Left ventricle myocardium inferior (tissue), 1 donor: ENCODE data around the gene KIAA1755. TPM values are rescaled to one million over a fixed set of nuclear protein-coding genes. Genes with fewer than 3 reads are reported as not detected.
A peak's percentile ranks its signal among the peaks of the same experiment; 100 is the strongest.

Experiments used
- DNase-seq: peaks from one replicate; pipeline ENCODE4 v3.0.0-alpha.2; 2020
- H3K27ac ChIP-seq: fragments of 200-600 bp; replicated peaks from 2 replicates; pipeline ENCODE4 v1.8.0; 2021
- H3K27me3 ChIP-seq: fragments of 200-600 bp; 2 replicates; pipeline ENCODE4 v1.8.0; 2021; ENCODE audit warnings: low read depth
- H3K36me3 ChIP-seq: fragments of 200-600 bp; 2 replicates; pipeline ENCODE4 v1.8.0; 2021
- H3K4me1 ChIP-seq: fragments of 200-600 bp; 2 replicates; pipeline ENCODE4 v1.8.0; 2021
- H3K4me3 ChIP-seq: fragments of 200-600 bp; 2 replicates; pipeline ENCODE4 v1.8.0; 2021; ENCODE audit warnings: mild to moderate bottlenecking, moderate library complexity
- H3K9me3 ChIP-seq: fragments of 200-600 bp; replicated peaks from 2 replicates; pipeline ENCODE4 v1.8.0; 2021
- CTCF ChIP-seq: fragments of 200-600 bp; IDR thresholded peaks from 2 replicates; pipeline ENCODE4 v1.8.0; 2021; ENCODE audit warnings: antibody characterized with exemption, mild to moderate bottlenecking, borderline replicate concordance
- intact Hi-C: fragments of 100-400 bp; cut with micrococcal nuclease; formaldehyde crosslinking; loops from one replicate; pipeline ENCODE4 v1.11.0; 2022
- long read RNA-seq: library from polyadenylated mRNA; unstranded; transcript quantifications from one replicate; pipeline ENCODE4 v2.0.0, GENCODE V29; 2021
- total RNA-seq: library from RNA; stranded (reverse); fragmentation: NEBNext Ultra II Directional; extraction: Animal tissue kit (Norgen Biotek cat#: 25700); gene quantifications from one replicate; pipeline ENCODE4 v1.2.1, GENCODE V29; 2021
- donor health status: DM: no; HTN: yes; CAD: no; lungs with severe emphysema.

Gene KIAA1755
- 7.1 TPM for total RNA-seq
- long read RNA-seq, full-length matches to known transcripts, result 1 of 6 reads
- long read RNA-seq, partial matches to known transcripts, result 0 of 6 reads
- long read RNA-seq, other reads (novel, unspliced or antisense), result 5 of 6 reads

GRCh38 chr20:38260378-38261053 is at the start of gene KIAA1755:
Gene KIAA1755, minus strand, starts transcription at chr20:38260735. Its CDS starts 235 bp downstream, at chr20:38260500.
- DNase-seq, result peak; percentile 64
- intact Hi-C loops, result no loop called here
- no peak for TF ChIP-seq CTCF

GRCh38 chr20:38308447-38308846 is 47.9 kb upstream of the KIAA1755 start:
- Histone ChIP-seq H3K27ac (no peak overlapping the region), H3K9me3 (no peaks in the 10 kb centered on the region)

More at GRCh38 chr20:38260378-38261053, at the start of gene KIAA1755:
- H3K36me3 ChIP-seq, result no peaks in the 10 kb centered on the region
- H3K4me3 ChIP-seq, result peak within 1 kb of the TSS; percentile 63
- H3K27ac ChIP-seq, result peak within 1 kb of the TSS; percentile 78
- H3K4me1 ChIP-seq, result peaks cover 6% of the 10 kb centered on the region
- no peaks in the 10 kb centered on the region for H3K9me3 ChIP-seq
- peaks cover 46% of the 10 kb centered on the region for H3K27me3 ChIP-seq

GRCh38 chr20:38308047-38308438 is 47.5 kb upstream of the KIAA1755 start:
- Histone ChIP-seq H3K9me3 (no peaks in the 10 kb centered on the region), H3K36me3 (no peaks in the 10 kb centered on the region), H3K4me1 (no peaks in the 10 kb centered on the region), H3K27me3 (peaks cover 44% of the 10 kb centered on the region), H3K27ac (no peak overlapping the region), H3K4me3 (no peak overlapping the region)
- no peak for TF ChIP-seq CTCF
- intact Hi-C loops, result no loop called here
- no peak for DNase-seq

More at GRCh38 chr20:38308447-38308846, 47.9 kb upstream of the KIAA1755 start:
- Histone ChIP-seq H3K36me3 (no peaks in the 10 kb centered on the region), H3K27me3 (peaks cover 40% of the 10 kb centered on the region), H3K4me1 (no peaks in the 10 kb centered on the region), H3K4me3 (no peak overlapping the region)
- intact Hi-C loops, result no loop called here
- no peak for TF ChIP-seq CTCF
- no peak for DNase-seq

GRCh38 chr20:38307371-38308046 is 47.0 kb upstream of the KIAA1755 start:
- no peak for TF ChIP-seq CTCF
- no peak overlapping the region for H3K4me3 ChIP-seq
- peaks cover 45% of the 10 kb centered on the region for H3K27me3 ChIP-seq
- no peaks in the 10 kb centered on the region for H3K36me3 ChIP-seq
- H3K4me1 ChIP-seq, result no peaks in the 10 kb centered on the region
- H3K27ac ChIP-seq, result no peak overlapping the region
- H3K9me3 ChIP-seq, result no peaks in the 10 kb centered on the region
- no peak for DNase-seq
- intact Hi-C loops, result no loop called here

- intact Hi-C loops, result no loop called here
- DNase-seq, result no peak
- TF ChIP-seq CTCF, result no peak
- no peaks in the 10 kb centered on the region for H3K4me1 ChIP-seq
- H3K27ac ChIP-seq, result no peak overlapping the region
- H3K36me3 ChIP-seq, result no peaks in the 10 kb centered on the region
- peaks cover 56% of the 10 kb centered on the region for H3K27me3 ChIP-seq
- H3K9me3 ChIP-seq, result no peaks in the 10 kb centered on the region
- H3K4me3 ChIP-seq, result no peak overlapping the region
These were observed 45.8 kb upstream of the KIAA1755 start for GRCh38 chr20:38306379-38306778.
